ENCODE results near the gene MAP1B.

The MAP1B gene

GRCh38 chr5:72172786-72173185, 65.5 kb downstream of the MAP1B start:
- Histone ChIP-seq H3K9me2 (ENCODE audit: low read depth, low read length) (no peaks in the 10 kb centered on the region), H3K4me3 (ENCODE audit: low read depth, low read length, poor library complexity, severe bottlenecking) (no peak overlapping the region), H3K4me1 (ENCODE audit: insufficient read depth, low read length, severe bottlenecking) (no peaks in the 10 kb centered on the region), H3K79me2 (ENCODE audit: insufficient read depth, low read length) (no peaks in the 10 kb centered on the region), H3K27me3 (ENCODE audit: insufficient read depth, low read length) (0 out of 2 replicates have a peak, but pooled peaks cover 4% of the 10 kb centered on the region), H4K20me1 (ENCODE audit: insufficient read depth, low read length) (no peaks in the 10 kb centered on the region), H3K9ac (ENCODE audit: low read length) (no peak overlapping the region), H3K9me3 (ENCODE audit: low read length) (no peaks in the 10 kb centered on the region), H3K36me3 (ENCODE audit: insufficient read depth, low read length) (no peaks in the 10 kb centered on the region), H3K4me2 (ENCODE audit: low read length) (no peak overlapping the region), H3F3A (ENCODE audit: insufficient read depth, low read length) (no peaks in the 10 kb centered on the region), H3K27ac (ENCODE audit: low read depth, low read length, poor library complexity, severe bottlenecking) (no peak overlapping the region), H2AFZ (ENCODE audit: low read length) (no peak overlapping the region)
- TF ChIP-seq CTCF (IDR thresholded peaks at IDR 0.05; ENCODE audit: low read length): no peak
- no peak for TF ChIP-seq EZH2 (IDR thresholded peaks at IDR 0.05; ENCODE audit: borderline replicate concordance, low read length)

- Histone ChIP-seq H3K9me2 (ENCODE audit: low read depth, low read length) (no peaks in the 10 kb centered on the region), H2AFZ (ENCODE audit: low read length) (no peak overlapping the region), H3K9me3 (ENCODE audit: low read length) (no peaks in the 10 kb centered on the region), H3K36me3 (ENCODE audit: insufficient read depth, low read length) (no peaks in the 10 kb centered on the region), H3F3A (ENCODE audit: insufficient read depth, low read length) (no peaks in the 10 kb centered on the region), H3K27me3 (ENCODE audit: insufficient read depth, low read length) (no peaks in the 10 kb centered on the region), H3K9ac (ENCODE audit: low read length) (no peak overlapping the region), H3K27ac (ENCODE audit: low read depth, low read length, poor library complexity, severe bottlenecking) (no peak overlapping the region), H3K4me1 (ENCODE audit: insufficient read depth, low read length, severe bottlenecking) (no peaks in the 10 kb centered on the region), H3K4me2 (ENCODE audit: low read length) (no peak overlapping the region), H3K79me2 (ENCODE audit: insufficient read depth, low read length) (no peaks in the 10 kb centered on the region), H3K4me3 (ENCODE audit: low read depth, low read length, poor library complexity, severe bottlenecking) (no peak overlapping the region), H4K20me1 (ENCODE audit: insufficient read depth, low read length) (no peaks in the 10 kb centered on the region)
- TF ChIP-seq CTCF (IDR thresholded peaks at IDR 0.05; ENCODE audit: low read length) (no peak), EZH2 (IDR thresholded peaks at IDR 0.05; ENCODE audit: borderline replicate concordance, low read length) (no peak)
Observed at GRCh38 chr5:72177538-72177937, 70.3 kb downstream of the MAP1B start.

GRCh38 chr5:72179028-72179815, 71.9 kb downstream of the MAP1B start:
- Histone ChIP-seq H3K4me2 (ENCODE audit: low read length) (no peak overlapping the region), H3K9me2 (ENCODE audit: low read depth, low read length) (no peaks in the 10 kb centered on the region), H3K4me3 (ENCODE audit: low read depth, low read length, poor library complexity, severe bottlenecking) (no peak overlapping the region), H4K20me1 (ENCODE audit: insufficient read depth, low read length) (no peaks in the 10 kb centered on the region), H3K9me3 (ENCODE audit: low read length) (no peaks in the 10 kb centered on the region), H3K27ac (ENCODE audit: low read depth, low read length, poor library complexity, severe bottlenecking) (no peak overlapping the region), H3K4me1 (ENCODE audit: insufficient read depth, low read length, severe bottlenecking) (no peaks in the 10 kb centered on the region), H3K36me3 (ENCODE audit: insufficient read depth, low read length) (no peaks in the 10 kb centered on the region), H3F3A (ENCODE audit: insufficient read depth, low read length) (no peaks in the 10 kb centered on the region), H3K27me3 (ENCODE audit: insufficient read depth, low read length) (no peaks in the 10 kb centered on the region), H3K79me2 (ENCODE audit: insufficient read depth, low read length) (no peaks in the 10 kb centered on the region), H2AFZ (ENCODE audit: low read length) (no peak overlapping the region), H3K9ac (ENCODE audit: low read length) (no peak overlapping the region)
- TF ChIP-seq CTCF (IDR thresholded peaks at IDR 0.05; ENCODE audit: low read length) (no peak), EZH2 (IDR thresholded peaks at IDR 0.05; ENCODE audit: borderline replicate concordance, low read length) (no peak)

Measured in OCI-LY1 (cell line).